DOHH2 (cell line): ENCODE data around the gene KRTAP12-4.

Source experiments
- CTCF ChIP-seq: fragments of 200-600 bp; sonication (generic); IDR thresholded peaks from one replicate; pipeline ENCODE4 v1.5.1; 2014; ENCODE audit warnings: antibody characterized with exemption, mild to moderate bottlenecking, low read depth, low read length; ENCODE audit not compliant: poor library complexity, severe bottlenecking
- EZH2phosphoT487 ChIP-seq: fragments of 200-600 bp; sonication (generic); IDR thresholded peaks from 2 replicates; pipeline ENCODE4 v1.6.1; 2017; ENCODE audit warnings: borderline replicate concordance, mild to moderate bottlenecking, antibody characterized with exemption, low read length, moderate library complexity, mixed read lengths

GRCh38 chr21:44612669-44613229 is 41.7 kb downstream of the KRTAP12-4 start:
- TF ChIP-seq CTCF (no peak), EZH2phosphoT487 (no peak)
